ENCODE data around the gene RBM20. TPM values are rescaled to one million over a fixed set of nuclear protein-coding genes. Genes with fewer than 3 reads are reported as not detected.

Gene RBM20
- total and polyA plus RNA-seq, 10 of the 15 experiments (the other 5 are each of a cell fraction or from before 2014, with no cell fraction given): 0.04 to 0.26 (median 0.15) TPM

DNA sequence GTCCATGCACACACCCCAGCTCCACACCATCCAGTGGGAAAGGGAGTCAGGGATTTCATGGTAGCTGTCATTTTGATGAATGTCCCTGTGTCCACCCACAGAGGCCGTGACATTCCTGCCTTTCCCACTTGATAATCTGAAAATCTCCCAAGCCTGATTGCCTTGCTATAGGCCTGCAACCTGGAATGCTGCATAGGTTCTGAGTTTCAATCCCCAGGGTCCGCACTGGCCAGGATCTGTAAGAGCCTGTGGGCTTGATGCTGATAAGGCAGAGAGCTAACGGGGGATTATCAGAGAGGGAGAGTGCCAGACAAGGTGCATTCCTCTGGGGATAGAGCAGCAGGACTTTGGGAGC lies 57.5 kb downstream of the RBM20 start:
- Histone ChIP-seq H3K79me2 (ENCODE audit: control insufficient read depth, insufficient read depth, low read length) (no peaks in the 10 kb centered on the region), H3K27me3 (replicated peaks in 1 of 2; ENCODE audit: control insufficient read depth in 2 of 2, insufficient read depth in 2 of 2, low read length in 1 of 2) (no peaks in the 10 kb centered on the region), H3K36me3 (ENCODE audit: control insufficient read depth in 2 of 2, insufficient read depth in 2 of 2, low read length in 1 of 2) (no peaks in the 10 kb centered on the region), H3K4me2 (ENCODE audit: control insufficient read depth, insufficient read depth) (no peak overlapping the region), H2AFZ (ENCODE audit: control insufficient read depth, low read depth, low read length) (no peak overlapping the region), H4K20me1 (ENCODE audit: control insufficient read depth, insufficient read depth) (no peaks in the 10 kb centered on the region), H3K4me3 (no peak overlapping the region), H3K9ac (ENCODE audit: control insufficient read depth, insufficient read depth, low read length) (no peak overlapping the region), H3K9me3 (replicated peaks; ENCODE audit: control insufficient read depth, insufficient read depth, low read length) (no peaks in the 10 kb centered on the region; the same call in 2 of the 3 replicates), H3K27ac (ENCODE audit: control insufficient read depth, insufficient read depth) (no peak overlapping the region), H3K4me1 (ENCODE audit: control insufficient read depth, insufficient read depth, low read length) (peaks cover 7% of the 10 kb centered on the region)
- 94% methylated on average over 3 of the region's 3 CpGs for WGBS (ENCODE audit: insufficient coverage, insufficient replicate concordance, low lambda C conversion rate, missing lambda C conversion rate)
- no peak for DNase-seq (ENCODE audit: low read depth, low spot score)
- in situ Hi-C loops (cut with MboI) (no loop called here), intact Hi-C loops (cut with micrococcal nuclease; ENCODE audit: unreplicated experiment) (no loop called here)
- no TSS peak for BruUV-seq (replicated peaks)
- FAIRE-seq: no peak
- SMC1A ChIA-PET (ENCODE audit: uncharacterized antibody, unreplicated experiment): interaction anchor here (0.6 to 1.3 kb wide), 3 partner anchors 30 to 1050 kb away, joined by 3 read pairs; no protein-coding TSS in a partner anchor
- POLR2A ChIA-PET: interaction anchor here (0.6 kb wide), 1 partner anchor 10 kb away, joined by 6 read pairs; no protein-coding TSS in a partner anchor
- no peak for ATAC-seq
- TF ChIP-seq NBN (IDR thresholded peaks at IDR 0.05) (no peak), TARDBP (IDR thresholded peaks at IDR 0.05; ENCODE audit: borderline replicate concordance) (no peak), HCFC1 (IDR thresholded peaks at IDR 0.05; ENCODE audit: low read length) (no peak), FOS (IDR thresholded peaks at IDR 0.05; ENCODE audit: borderline replicate concordance, extremely low read depth, insufficient read length) (no peak), CBX3 (IDR thresholded peaks at IDR 0.05; ENCODE audit: borderline replicate concordance, low read depth) (no peak), POLR2A (IDR thresholded peaks at IDR 0.05; ENCODE audit: low read depth, low read length) (no peak), CREB1 (IDR thresholded peaks at IDR 0.05; ENCODE audit: low read depth) (no peak), MYC (IDR thresholded peaks at IDR 0.05; ENCODE audit: insufficient read depth, insufficient read length, insufficient replicate concordance, low read length, severe bottlenecking) (no peak), FOXK2 (IDR thresholded peaks at IDR 0.05) (no peak), NR2C1 (IDR thresholded peaks at IDR 0.05) (no peak)
- TF ChIP-seq, protein P1, sequence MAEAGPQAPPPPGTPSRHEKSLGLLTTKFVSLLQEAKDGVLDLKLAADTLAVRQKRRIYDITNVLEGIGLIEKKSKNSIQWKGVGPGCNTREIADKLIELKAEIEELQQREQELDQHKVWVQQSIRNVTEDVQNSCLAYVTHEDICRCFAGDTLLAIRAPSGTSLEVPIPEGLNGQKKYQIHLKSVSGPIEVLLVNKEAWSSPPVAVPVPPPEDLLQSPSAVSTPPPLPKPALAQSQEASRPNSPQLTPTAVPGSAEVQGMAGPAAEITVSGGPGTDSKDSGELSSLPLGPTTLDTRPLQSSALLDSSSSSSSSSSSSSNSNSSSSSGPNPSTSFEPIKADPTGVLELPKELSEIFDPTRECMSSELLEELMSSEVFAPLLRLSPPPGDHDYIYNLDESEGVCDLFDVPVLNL (IDR thresholded peaks at IDR 0.05; ENCODE audit: low read depth, low read length): no peak
- TF ChIP-seq, protein P2, sequence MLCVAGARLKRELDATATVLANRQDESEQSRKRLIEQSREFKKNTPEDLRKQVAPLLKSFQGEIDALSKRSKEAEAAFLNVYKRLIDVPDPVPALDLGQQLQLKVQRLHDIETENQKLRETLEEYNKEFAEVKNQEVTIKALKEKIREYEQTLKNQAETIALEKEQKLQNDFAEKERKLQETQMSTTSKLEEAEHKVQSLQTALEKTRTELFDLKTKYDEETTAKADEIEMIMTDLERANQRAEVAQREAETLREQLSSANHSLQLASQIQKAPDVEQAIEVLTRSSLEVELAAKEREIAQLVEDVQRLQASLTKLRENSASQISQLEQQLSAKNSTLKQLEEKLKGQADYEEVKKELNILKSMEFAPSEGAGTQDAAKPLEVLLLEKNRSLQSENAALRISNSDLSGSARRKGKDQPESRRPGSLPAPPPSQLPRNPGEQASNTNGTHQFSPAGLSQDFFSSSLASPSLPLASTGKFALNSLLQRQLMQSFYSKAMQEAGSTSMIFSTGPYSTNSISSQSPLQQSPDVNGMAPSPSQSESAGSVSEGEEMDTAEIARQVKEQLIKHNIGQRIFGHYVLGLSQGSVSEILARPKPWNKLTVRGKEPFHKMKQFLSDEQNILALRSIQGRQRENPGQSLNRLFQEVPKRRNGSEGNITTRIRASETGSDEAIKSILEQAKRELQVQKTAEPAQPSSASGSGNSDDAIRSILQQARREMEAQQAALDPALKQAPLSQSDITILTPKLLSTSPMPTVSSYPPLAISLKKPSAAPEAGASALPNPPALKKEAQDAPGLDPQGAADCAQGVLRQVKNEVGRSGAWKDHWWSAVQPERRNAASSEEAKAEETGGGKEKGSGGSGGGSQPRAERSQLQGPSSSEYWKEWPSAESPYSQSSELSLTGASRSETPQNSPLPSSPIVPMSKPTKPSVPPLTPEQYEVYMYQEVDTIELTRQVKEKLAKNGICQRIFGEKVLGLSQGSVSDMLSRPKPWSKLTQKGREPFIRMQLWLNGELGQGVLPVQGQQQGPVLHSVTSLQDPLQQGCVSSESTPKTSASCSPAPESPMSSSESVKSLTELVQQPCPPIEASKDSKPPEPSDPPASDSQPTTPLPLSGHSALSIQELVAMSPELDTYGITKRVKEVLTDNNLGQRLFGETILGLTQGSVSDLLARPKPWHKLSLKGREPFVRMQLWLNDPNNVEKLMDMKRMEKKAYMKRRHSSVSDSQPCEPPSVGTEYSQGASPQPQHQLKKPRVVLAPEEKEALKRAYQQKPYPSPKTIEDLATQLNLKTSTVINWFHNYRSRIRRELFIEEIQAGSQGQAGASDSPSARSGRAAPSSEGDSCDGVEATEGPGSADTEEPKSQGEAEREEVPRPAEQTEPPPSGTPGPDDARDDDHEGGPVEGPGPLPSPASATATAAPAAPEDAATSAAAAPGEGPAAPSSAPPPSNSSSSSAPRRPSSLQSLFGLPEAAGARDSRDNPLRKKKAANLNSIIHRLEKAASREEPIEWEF (IDR thresholded peaks at IDR 0.05; ENCODE audit: insufficient replicate concordance, low read depth, low read length): no peak
- TF ChIP-seq, protein P3, sequence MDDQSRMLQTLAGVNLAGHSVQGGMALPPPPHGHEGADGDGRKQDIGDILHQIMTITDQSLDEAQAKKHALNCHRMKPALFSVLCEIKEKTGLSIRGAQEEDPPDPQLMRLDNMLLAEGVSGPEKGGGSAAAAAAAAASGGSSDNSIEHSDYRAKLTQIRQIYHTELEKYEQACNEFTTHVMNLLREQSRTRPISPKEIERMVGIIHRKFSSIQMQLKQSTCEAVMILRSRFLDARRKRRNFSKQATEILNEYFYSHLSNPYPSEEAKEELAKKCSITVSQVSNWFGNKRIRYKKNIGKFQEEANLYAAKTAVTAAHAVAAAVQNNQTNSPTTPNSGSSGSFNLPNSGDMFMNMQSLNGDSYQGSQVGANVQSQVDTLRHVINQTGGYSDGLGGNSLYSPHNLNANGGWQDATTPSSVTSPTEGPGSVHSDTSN (IDR thresholded peaks at IDR 0.05; ENCODE audit: insufficient replicate concordance, low read depth, low read length): no peak
- TF ChIP-seq, protein P4, sequence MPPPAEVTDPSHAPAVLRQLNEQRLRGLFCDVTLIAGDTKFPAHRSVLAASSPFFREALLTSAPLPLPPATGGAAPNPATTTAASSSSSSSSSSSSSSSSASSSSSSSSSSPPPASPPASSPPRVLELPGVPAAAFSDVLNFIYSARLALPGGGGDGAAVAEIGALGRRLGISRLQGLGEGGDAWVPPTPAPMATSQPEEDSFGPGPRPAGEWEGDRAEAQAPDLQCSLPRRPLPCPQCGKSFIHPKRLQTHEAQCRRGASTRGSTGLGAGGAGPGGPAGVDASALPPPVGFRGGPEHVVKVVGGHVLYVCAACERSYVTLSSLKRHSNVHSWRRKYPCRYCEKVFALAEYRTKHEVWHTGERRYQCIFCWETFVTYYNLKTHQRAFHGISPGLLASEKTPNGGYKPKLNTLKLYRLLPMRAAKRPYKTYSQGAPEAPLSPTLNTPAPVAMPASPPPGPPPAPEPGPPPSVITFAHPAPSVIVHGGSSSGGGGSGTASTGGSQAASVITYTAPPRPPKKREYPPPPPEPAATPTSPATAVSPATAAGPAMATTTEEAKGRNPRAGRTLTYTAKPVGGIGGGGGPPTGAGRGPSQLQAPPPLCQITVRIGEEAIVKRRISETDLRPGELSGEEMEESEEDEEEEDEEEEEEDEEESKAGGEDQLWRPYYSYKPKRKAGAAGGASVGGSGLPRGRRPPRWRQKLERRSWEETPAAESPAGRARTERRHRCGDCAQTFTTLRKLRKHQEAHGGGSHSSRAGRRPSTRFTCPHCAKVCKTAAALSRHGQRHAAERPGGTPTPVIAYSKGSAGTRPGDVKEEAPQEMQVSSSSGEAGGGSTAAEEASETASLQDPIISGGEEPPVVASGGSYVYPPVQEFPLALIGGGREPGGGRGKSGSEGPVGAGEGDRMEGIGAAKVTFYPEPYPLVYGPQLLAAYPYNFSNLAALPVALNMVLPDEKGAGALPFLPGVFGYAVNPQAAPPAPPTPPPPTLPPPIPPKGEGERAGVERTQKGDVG (CRISPR knock-in tag; IDR thresholded peaks at IDR 0.05): no peak
- RAD21 ChIA-PET (ENCODE audit: unreplicated experiment): interaction anchor here (1.2 kb wide), 1 partner anchor 9 kb away, joined by 4 read pairs; no protein-coding TSS in a partner anchor
- CTCF ChIA-PET: interaction anchor here (1.0 to 1.2 kb wide), 2 partner anchors 20 to 40 kb away, joined by 4 read pairs; no protein-coding TSS in a partner anchor

Data from GM12878 (cell line).